Osteoblast (primary cell): Measurements from ENCODE around the gene ASMT. TPM values are rescaled to one million over a fixed set of nuclear protein-coding genes. Genes with fewer than 3 reads are reported as not detected.
"Not testable (repeated sequence)": the region's sequence is repeated elsewhere in the genome, so short reads cannot be mapped to it uniquely, and the experiment has no call there.

Experiments
- DNase-seq: peaks from one replicate; pipeline ENCODE4 v3.0.0; 2011; ENCODE audit warnings: low spot score, mixed read lengths; ENCODE audit not compliant: insufficient read length; ENCODE audit errors: missing footprints
- H2AFZ ChIP-seq: 2 replicates; pipeline ENCODE4 v1.6.0; 2011; ENCODE audit warnings: mild to moderate bottlenecking, low read length
- H3K27ac ChIP-seq: 2 replicates; pipeline ENCODE4 v1.5.1; 2011; ENCODE audit warnings: mild to moderate bottlenecking, low read depth, low read length, moderate library complexity
- H3K27me3 ChIP-seq: 2 replicates; pipeline ENCODE4 v1.6.0; 2012; ENCODE audit warnings: mild to moderate bottlenecking, control low read depth, inconsistent platforms, low read length, moderate library complexity; ENCODE audit not compliant: insufficient read depth
- H3K36me3 ChIP-seq: 2 replicates; pipeline ENCODE4 v1.5.1; 2011; ENCODE audit warnings: mild to moderate bottlenecking, low read length, control low read depth, moderate library complexity; ENCODE audit not compliant: insufficient read depth
- H3K4me1 ChIP-seq: 2 replicates; pipeline ENCODE4 v1.5.1; 2011; ENCODE audit warnings: mild to moderate bottlenecking, low read length, control low read depth, moderate library complexity; ENCODE audit not compliant: insufficient read depth
- H3K4me2 ChIP-seq: 2 replicates; pipeline ENCODE4 v1.6.0; 2011; ENCODE audit warnings: mild to moderate bottlenecking, low read length; ENCODE audit not compliant: insufficient read depth
- H3K4me3 ChIP-seq: fragments of 200-600 bp; sonication (generic); 3 replicates; pipeline ENCODE4 v1.5.1; 2012; ENCODE audit warnings: mild to moderate bottlenecking, low read length, inconsistent platforms; ENCODE audit not compliant: insufficient read depth
- H3K79me2 ChIP-seq: 2 replicates; pipeline ENCODE4 v1.6.0; 2012; ENCODE audit warnings: mild to moderate bottlenecking, low read length, control low read depth, inconsistent platforms; ENCODE audit not compliant: insufficient read depth
- H3K9me3 ChIP-seq: 2 replicates; pipeline ENCODE4 v1.5.1; 2011; ENCODE audit warnings: low read depth, low read length, control low read depth
- H4K20me1 ChIP-seq: 2 replicates; pipeline ENCODE4 v1.6.0; 2012; ENCODE audit warnings: mild to moderate bottlenecking, low read length, control low read depth; ENCODE audit not compliant: insufficient read depth
- CTCF ChIP-seq: IDR thresholded peaks from 2 replicates; pipeline ENCODE4 v1.5.1; 2011; ENCODE audit warnings: mild to moderate bottlenecking, low read depth, low read length, moderate library complexity; ENCODE audit errors: extremely low read depth
- total RNA-seq: library from RNA; depleted of rRNA; stranded (reverse); fragments of >200 nt; gene quantifications from 2 replicates; pipeline ENCODE4 v1.2.3, GENCODE V29; 2012

ASMT gene
- total RNA-seq, result 0.36 TPM in 1 of 2 replicates, not detected in the other

GRCh38 chrX:1614927-1615326 lies at the start of gene ASMT:
ASMT (plus strand) TSS chrX:1615059; CDS start chrX:1615200, 141 bp downstream.
- no peak for TF ChIP-seq CTCF
- no peaks in the 10 kb centered on the region for H3K4me1 ChIP-seq
- no peak within 1 kb of the TSS for H3K4me3 ChIP-seq
- no peak within 1 kb of the TSS for H3K4me2 ChIP-seq
- H4K20me1 ChIP-seq, result no peaks in the 10 kb centered on the region
- no peaks in the 10 kb centered on the region for H3K9me3 ChIP-seq
- no peak within 1 kb of the TSS for H2AFZ ChIP-seq
- H3K79me2 ChIP-seq, result no peaks in the 10 kb centered on the region
- no peak for DNase-seq
- no peaks in the 10 kb centered on the region for H3K36me3 ChIP-seq
- H3K27me3 ChIP-seq, result no peaks in the 10 kb centered on the region
- no peak within 1 kb of the TSS for H3K27ac ChIP-seq

GRCh38 chrX:1574181-1574580 lies 40.7 kb upstream of the ASMT start:
- not testable (repeated sequence) for H2AFZ ChIP-seq, DNase-seq, H3K27me3 ChIP-seq, H3K4me3 ChIP-seq, H3K79me2 ChIP-seq, H4K20me1 ChIP-seq, H3K4me2 ChIP-seq, H3K4me1 ChIP-seq, H3K9me3 ChIP-seq, H3K27ac ChIP-seq, H3K36me3 ChIP-seq

GRCh38 chrX:1576201-1576992 lies 38.5 kb upstream of the ASMT start:
- no peaks in the 10 kb centered on the region for H3K9me3 ChIP-seq
- no peaks in the 10 kb centered on the region for H3K79me2 ChIP-seq
- H3K4me3 ChIP-seq, result no peak overlapping the region
- no peaks in the 10 kb centered on the region for H4K20me1 ChIP-seq
- no peak overlapping the region for H3K27ac ChIP-seq
- no peak overlapping the region for H2AFZ ChIP-seq
- no peak for DNase-seq
- H3K4me1 ChIP-seq, result no peaks in the 10 kb centered on the region
- no peaks in the 10 kb centered on the region for H3K27me3 ChIP-seq
- H3K4me2 ChIP-seq, result no peak overlapping the region
- no peaks in the 10 kb centered on the region for H3K36me3 ChIP-seq
- no peak for TF ChIP-seq CTCF

- Histone ChIP-seq H2AFZ (no peak overlapping the region), H3K4me3 (no peak overlapping the region), H3K79me2 (no peaks in the 10 kb centered on the region), H3K9me3 (no peaks in the 10 kb centered on the region), H3K27ac (no peak overlapping the region), H3K27me3 (no peaks in the 10 kb centered on the region), H4K20me1 (no peaks in the 10 kb centered on the region), H3K4me1 (no peaks in the 10 kb centered on the region), H3K4me2 (no peak overlapping the region), H3K36me3 (no peaks in the 10 kb centered on the region)
- TF ChIP-seq CTCF, result no peak
- no peak for DNase-seq
Observed at GRCh38 chrX:1577845-1578244, 37.0 kb upstream of the ASMT start.
